Measurements from ENCODE around the gene RBM27.
A peak's percentile ranks its signal among the peaks of the same experiment; 100 is the strongest.
"Not testable (repeated sequence)": the region's sequence is repeated elsewhere in the genome, so short reads cannot be mapped to it uniquely, and the experiment has no call there.

The RBM27 gene, protein sequence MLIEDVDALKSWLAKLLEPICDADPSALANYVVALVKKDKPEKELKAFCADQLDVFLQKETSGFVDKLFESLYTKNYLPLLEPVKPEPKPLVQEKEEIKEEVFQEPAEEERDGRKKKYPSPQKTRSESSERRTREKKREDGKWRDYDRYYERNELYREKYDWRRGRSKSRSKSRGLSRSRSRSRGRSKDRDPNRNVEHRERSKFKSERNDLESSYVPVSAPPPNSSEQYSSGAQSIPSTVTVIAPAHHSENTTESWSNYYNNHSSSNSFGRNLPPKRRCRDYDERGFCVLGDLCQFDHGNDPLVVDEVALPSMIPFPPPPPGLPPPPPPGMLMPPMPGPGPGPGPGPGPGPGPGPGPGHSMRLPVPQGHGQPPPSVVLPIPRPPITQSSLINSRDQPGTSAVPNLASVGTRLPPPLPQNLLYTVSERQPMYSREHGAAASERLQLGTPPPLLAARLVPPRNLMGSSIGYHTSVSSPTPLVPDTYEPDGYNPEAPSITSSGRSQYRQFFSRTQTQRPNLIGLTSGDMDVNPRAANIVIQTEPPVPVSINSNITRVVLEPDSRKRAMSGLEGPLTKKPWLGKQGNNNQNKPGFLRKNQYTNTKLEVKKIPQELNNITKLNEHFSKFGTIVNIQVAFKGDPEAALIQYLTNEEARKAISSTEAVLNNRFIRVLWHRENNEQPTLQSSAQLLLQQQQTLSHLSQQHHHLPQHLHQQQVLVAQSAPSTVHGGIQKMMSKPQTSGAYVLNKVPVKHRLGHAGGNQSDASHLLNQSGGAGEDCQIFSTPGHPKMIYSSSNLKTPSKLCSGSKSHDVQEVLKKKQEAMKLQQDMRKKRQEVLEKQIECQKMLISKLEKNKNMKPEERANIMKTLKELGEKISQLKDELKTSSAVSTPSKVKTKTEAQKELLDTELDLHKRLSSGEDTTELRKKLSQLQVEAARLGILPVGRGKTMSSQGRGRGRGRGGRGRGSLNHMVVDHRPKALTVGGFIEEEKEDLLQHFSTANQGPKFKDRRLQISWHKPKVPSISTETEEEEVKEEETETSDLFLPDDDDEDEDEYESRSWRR

DNA sequence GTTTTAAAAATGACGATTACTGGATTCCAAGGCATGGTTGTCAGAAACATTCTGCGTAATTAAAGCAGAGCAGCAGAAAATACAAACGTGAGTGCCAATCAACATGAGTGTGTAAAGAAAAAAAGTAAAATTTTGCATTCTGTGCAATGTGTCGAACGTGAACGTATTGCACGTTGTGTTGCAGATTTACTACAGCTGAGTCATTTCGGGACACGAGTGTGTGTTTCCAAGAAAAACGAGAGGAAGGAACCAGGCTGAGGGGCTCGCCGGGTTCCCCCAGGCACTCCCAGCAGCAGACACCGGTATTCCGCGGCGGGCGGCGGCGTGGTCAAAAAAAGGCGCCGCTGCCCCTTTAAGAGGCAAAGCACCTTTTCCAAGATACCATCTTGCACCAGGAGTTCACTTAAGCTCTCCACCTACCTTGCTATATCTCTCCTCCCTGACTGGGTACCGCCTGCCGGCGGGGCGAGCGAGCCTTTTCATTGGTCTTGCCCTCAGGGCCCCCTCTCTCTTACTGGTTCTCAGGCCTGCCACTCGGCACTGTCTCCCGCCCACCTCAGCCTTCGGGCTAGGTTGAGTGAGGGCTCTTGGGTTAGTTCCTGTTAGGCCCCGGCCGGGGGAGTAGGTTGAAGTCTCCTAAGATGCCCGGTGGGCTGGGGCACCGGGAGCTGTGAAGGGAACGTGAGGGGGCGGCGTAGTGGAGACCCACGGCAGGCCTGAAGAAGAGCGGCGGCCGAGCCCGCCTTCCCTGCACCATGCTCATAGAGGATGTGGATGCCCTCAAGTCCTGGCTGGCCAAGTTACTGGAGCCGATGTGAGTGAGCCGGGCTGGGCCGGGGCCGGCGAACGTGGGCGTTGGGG lies at the start of gene RBM27:
Gene RBM27, plus strand, starts transcription at position 595 of the 861 bp plus-strand sequence. Its CDS starts 161 bp downstream, at position 756.
- peak; percentile 97 to 99 for DNase-seq

GRCh38 chr5:146158255-146158654 lies 45.1 kb upstream of the RBM27 start:
- DNase-seq, result no peak

DNA sequence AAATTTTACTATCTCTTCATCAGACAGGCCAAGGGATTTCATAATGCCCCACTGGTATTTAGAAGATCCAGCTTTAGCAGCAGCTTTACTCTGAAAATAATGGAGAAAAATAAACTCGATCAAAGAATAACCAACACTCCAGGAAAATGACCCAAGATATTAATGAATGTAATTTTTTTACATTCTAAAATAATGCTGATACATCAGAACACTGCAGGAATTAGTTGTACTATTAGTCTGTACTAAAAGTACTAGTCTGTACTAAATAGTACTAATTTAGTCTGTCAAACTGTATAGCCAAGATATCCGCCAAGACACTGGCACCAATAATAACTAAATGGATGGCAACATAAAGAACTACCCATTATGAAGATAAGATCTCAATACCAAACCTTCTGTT lies 39.0 kb upstream of the RBM27 start:
- no peak for DNase-seq

GRCh38 chr5:146165460-146165859 lies 37.9 kb upstream of the RBM27 start:
- DNase-seq, result no peak

DNA sequence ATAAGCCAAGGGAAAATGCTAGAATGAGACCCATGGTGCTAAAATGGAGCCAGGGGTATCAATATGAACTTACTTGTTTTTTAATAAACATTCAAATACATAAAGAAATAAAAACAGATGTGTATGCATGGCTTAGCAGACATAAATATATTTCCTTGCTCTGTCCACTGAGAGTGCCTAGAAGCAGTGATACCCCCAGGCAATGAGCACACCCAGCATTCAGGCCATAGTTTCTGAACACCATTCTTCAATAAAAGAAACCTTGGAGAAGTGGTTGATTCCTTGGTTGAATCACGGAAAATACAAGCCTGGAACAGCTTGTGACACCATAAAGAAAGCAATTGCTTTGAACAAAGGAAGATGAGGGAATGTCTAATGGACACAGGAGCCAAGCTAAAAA lies 37.5 kb upstream of the RBM27 start:
- DNase-seq, result no peak

GRCh38 chr5:146169076-146169475 lies 34.3 kb upstream of the RBM27 start:
- DNase-seq, result no peak

DNA sequence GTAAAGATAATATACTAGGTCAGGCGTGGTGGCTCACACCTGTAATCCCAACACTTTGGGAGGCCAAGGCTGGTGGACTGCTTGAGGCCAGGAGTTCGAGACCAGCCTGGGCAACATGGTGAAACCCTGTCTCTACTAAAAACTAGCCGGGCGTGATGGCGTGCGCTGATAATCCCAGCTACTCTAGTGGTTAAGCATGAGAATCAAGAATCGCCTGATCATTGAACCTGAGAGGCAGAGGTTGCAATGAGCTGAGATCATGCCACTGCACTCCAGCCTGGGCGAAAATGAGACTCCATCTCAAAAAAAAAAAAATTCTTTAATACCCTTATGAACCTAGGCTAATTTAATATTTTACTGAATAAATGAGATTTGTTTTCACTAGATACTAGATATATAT lies 30.4 kb upstream of the RBM27 start:
- DNase-seq, result not testable (repeated sequence)

DNA sequence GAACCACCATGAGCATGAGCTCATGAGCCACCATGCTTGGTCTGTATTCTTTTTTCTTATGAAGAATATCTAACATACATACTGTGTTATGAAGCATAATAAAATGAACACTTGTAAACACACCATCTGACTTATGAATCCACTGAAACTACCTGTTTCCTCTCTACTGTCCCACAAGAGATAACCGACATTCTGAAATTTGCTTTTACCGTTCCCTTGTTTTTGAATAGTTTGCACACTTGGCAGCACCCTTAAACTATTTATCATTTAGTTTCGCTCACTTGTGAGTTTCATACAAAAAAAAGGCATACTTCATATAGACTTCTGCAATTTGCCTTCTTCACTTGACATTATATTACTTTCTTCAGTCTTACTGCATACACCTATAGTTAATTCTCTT lies 29.8 kb upstream of the RBM27 start:
- no peak for DNase-seq

- DNase-seq, result no peak
Observed at GRCh38 chr5:146176805-146177204, 26.6 kb upstream of the RBM27 start.

DNA sequence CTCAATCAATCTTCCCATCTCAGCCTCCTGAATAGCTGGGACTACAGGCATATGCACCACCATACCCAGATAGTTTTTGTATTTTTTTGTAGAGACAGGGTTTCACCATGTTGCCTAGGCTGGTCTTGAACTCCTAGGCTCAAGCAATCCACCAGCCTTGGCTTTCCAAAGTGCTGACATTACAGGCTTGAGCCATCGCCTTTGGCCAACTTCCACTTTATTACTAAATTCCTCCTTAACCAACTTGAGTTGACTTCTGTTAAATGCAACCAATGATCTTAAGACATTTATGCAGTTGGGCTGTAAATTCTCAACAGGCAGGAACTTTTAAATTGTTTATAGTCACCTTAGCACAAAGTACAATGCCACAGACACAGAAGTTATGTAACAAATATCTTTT lies 23.7 kb upstream of the RBM27 start:
- DNase-seq, result no peak

DNA sequence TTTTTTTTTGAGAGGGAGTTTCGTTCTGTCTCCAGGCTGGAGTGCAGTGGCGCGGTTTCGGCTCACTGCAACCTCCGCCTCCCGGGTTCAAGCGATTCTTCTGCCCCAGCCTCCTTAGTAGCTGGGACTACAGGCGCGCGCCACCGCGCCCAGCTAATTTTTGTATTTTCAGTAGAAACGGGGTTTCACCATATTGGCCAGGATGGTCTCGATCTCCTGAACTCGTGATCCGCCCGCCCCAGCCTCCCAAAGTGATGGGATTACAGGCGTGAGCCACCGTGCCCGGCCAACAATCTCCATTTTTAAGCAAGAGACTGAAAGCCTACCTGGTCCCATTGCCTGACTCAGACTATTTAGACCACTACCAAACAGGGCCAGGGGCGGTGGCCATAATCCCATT lies 20.0 kb upstream of the RBM27 start:
- not testable (repeated sequence) for DNase-seq

DNA sequence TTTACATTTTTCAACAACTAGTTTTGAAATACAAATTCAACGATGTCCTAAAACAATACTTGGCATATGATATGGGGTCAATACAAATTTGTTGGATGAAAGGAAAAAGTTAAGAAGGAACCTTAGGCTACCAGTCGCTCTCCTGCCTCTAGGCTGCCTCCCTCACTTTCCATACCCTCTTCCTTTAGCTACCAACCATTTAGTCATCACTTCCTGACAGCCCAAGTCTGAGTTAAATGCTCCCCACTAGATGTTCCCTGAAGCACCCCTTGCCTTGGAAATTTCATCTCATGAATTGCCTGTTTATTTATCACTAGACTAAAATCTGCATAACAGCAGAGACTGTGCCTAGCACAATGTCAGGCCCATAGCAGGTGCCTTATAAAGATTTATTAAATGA lies 18.2 kb upstream of the RBM27 start:
- DNase-seq, result no peak

DNA sequence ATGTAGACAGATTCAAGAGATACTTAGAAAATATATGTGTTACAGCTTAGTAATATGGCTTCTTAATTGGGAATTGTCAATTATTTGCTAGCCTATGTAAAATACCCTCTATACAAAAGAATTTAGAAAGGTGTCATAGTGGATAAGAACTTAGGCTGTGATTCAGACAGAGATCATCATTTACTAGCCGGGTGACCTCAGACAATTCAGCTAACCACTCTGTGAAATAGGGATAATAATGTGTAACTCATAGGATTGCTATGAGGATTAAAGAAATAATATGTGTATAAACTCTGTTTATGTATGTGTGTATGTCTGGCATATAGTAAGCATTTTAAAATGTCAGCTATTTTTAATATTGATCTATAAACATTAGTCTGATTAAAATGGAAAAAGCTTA lies 15.0 kb upstream of the RBM27 start:
- no peak for DNase-seq

DNA sequence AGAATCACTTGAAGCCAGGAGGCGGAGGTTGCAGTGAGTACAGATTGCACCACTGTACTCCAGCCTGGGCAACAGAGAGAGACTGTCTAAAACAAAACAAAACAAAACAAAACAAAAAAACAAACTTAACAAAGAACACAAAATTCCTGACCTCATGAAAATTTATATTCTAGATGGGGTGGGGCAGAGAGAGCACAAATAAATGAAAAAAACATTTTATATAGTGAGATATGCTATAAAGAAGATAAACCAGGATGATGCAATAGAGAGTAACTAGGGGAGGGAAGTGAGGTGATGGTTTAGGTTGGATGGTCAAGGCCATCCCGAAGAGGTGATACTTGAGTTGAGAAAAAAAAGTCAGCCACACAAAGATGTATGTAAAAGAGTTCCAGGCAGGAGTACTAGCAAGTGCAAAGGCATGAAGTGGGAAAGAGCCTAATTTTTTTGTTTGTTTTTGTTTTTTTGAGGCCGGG lies 10.8 kb upstream of the RBM27 start:
- DNase-seq, result no peak

- no peak for DNase-seq
Observed at GRCh38 chr5:146193285-146193684, 10.1 kb upstream of the RBM27 start.

GRCh38 chr5:146194997-146195396 lies 8.4 kb upstream of the RBM27 start:
- not testable (repeated sequence) for DNase-seq

DNA sequence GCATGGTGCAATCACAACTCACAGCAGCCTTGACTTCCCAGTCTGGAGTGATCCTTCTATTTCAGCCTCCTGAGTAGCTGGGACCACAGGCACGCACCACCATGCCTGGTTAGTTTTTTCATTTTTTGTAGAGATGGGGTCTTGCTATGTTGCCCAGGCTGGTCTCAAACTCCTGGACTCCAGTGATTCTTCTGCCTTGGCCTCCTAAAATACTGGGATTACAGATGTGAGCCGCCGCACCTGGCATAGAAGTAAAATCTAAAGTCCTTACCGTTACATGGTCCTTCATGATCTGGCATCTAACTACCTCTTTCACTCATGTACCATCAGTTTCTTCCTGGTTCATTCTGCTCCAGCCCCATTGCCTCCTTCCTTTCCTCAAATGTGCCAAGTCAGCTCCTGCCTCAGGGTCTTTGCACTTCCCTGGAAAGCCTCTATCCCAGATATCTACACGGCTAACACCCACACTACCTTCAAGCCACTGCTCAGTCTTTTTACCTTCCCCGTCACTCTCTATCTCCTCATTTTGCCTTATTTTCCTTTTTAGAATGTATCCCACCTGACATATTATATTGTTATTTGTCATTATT lies 6.9 kb upstream of the RBM27 start:
- no peak for DNase-seq

DNA sequence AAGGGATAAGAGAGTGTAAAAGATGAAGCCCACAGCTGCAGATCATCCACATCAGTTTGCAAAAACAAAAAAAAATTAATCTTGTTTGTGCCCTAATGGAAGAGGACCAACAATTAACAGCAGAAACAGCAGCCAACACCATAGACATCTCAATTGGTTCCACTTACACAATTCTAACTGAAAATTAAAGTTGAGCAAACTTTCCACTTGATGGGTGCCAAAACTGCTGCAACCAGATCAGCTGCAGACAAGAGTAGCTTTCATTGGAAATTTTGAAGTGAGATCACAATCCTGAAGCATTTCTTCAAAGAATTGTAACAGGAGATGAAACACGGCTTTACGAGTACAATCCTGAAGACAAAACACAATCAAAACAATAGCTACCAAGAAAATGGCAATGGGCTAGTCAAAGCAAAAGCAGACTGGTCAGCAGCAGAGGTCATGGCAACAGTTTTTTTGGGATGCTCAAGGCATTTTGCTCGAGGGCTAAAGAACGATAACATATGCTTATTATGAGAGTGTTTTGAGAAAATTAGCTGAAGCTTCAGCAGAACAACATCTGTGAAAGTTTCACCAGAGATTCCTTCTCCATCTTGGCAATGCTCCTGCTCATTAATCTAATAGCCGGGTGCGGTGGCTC lies 4.1 kb upstream of the RBM27 start:
- DNase-seq, result no peak

- DNase-seq, result not testable (repeated sequence)
Observed at GRCh38 chr5:146201795-146202194, 1.6 kb upstream of the RBM27 start.

DNA sequence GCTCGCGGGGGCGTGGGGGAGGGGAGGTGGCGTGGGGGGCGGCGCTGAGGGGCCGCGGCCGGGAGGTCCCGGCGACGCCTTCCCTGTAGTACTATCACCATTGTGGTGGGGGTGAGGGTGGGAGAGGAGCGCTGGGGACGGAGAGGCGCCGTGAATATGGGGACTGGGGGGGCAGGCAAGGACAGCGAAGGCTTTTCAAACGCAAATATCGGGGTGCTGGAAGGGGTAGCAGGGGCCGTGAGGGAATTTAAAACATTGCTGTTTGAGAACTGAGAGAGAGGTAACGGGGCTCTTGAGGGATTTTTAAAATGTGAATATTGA lies 427 bp downstream of the RBM27 start:
- DNase-seq, result peak in 1 of 2 donors; percentile 38

GRCh38 chr5:146205499-146206202 lies 2.2 kb downstream of the RBM27 start:
- no peak for DNase-seq
